Stimulated activated CD8-positive, alpha-beta memory T cell treated with anti-CD3 and anti-CD28 coated beads, Interleukin-4, amount 100 ng/mL, for 1 hour (primary cell): ENCODE data around the gene KIF6.

Experiments
- DNase-seq, 2 donors: peaks; one replicate each; pipeline ENCODE4 v3.0.0-alpha.2; 2020; ENCODE audit warnings: low read depth in 2 of 2, low spot score in 1 of 2

The KIF6 gene

GRCh38 chr6:39464067-39464466 lies 261.1 kb downstream of the KIF6 start:
- no peak for DNase-seq

- no peak for DNase-seq
These were observed 271.2 kb downstream of the KIF6 start for GRCh38 chr6:39453956-39454524.

GRCh38 chr6:39453241-39453640 lies 272.0 kb downstream of the KIF6 start:
- DNase-seq = no peak

- DNase-seq = no peak
These were observed 272.7 kb downstream of the KIF6 start for GRCh38 chr6:39452306-39453145.

GRCh38 chr6:39451831-39452230 lies 273.4 kb downstream of the KIF6 start:
- no peak for DNase-seq

- no peak for DNase-seq
These were observed 276.2 kb downstream of the KIF6 start for GRCh38 chr6:39449022-39449421.

- no peak for DNase-seq
These were observed 278.3 kb downstream of the KIF6 start for GRCh38 chr6:39446909-39447308.

GRCh38 chr6:39445667-39446066 lies 279.5 kb downstream of the KIF6 start:
- no peak for DNase-seq

- no peak for DNase-seq
These were observed 280.7 kb downstream of the KIF6 start for GRCh38 chr6:39444479-39445019.

GRCh38 chr6:39441986-39442385 lies 283.2 kb downstream of the KIF6 start:
- DNase-seq = no peak

GRCh38 chr6:39441301-39441700 lies 283.9 kb downstream of the KIF6 start:
- no peak for DNase-seq

- DNase-seq = no peak
These were observed 285.2 kb downstream of the KIF6 start for GRCh38 chr6:39440039-39440426.

- DNase-seq = no peak
These were observed 285.7 kb downstream of the KIF6 start for GRCh38 chr6:39439342-39440038.

- no peak for DNase-seq
These were observed 291.6 kb downstream of the KIF6 start for GRCh38 chr6:39433630-39434029.

GRCh38 chr6:39432330-39433025 lies 292.7 kb downstream of the KIF6 start:
- DNase-seq = no peak

GRCh38 chr6:39430871-39431523 lies 294.2 kb downstream of the KIF6 start:
- no peak for DNase-seq

- DNase-seq = no peak
These were observed 294.8 kb downstream of the KIF6 start for GRCh38 chr6:39430446-39430845.

- DNase-seq = no peak
These were observed 296.4 kb downstream of the KIF6 start for GRCh38 chr6:39428816-39429215.

GRCh38 chr6:39428152-39428551 lies 297.1 kb downstream of the KIF6 start:
- no peak for DNase-seq

GRCh38 chr6:39426073-39426456 lies 299.1 kb downstream of the KIF6 start:
- DNase-seq = no peak
